ENCODE data around the gene DOCK9.

The DOCK9 gene, protein sequence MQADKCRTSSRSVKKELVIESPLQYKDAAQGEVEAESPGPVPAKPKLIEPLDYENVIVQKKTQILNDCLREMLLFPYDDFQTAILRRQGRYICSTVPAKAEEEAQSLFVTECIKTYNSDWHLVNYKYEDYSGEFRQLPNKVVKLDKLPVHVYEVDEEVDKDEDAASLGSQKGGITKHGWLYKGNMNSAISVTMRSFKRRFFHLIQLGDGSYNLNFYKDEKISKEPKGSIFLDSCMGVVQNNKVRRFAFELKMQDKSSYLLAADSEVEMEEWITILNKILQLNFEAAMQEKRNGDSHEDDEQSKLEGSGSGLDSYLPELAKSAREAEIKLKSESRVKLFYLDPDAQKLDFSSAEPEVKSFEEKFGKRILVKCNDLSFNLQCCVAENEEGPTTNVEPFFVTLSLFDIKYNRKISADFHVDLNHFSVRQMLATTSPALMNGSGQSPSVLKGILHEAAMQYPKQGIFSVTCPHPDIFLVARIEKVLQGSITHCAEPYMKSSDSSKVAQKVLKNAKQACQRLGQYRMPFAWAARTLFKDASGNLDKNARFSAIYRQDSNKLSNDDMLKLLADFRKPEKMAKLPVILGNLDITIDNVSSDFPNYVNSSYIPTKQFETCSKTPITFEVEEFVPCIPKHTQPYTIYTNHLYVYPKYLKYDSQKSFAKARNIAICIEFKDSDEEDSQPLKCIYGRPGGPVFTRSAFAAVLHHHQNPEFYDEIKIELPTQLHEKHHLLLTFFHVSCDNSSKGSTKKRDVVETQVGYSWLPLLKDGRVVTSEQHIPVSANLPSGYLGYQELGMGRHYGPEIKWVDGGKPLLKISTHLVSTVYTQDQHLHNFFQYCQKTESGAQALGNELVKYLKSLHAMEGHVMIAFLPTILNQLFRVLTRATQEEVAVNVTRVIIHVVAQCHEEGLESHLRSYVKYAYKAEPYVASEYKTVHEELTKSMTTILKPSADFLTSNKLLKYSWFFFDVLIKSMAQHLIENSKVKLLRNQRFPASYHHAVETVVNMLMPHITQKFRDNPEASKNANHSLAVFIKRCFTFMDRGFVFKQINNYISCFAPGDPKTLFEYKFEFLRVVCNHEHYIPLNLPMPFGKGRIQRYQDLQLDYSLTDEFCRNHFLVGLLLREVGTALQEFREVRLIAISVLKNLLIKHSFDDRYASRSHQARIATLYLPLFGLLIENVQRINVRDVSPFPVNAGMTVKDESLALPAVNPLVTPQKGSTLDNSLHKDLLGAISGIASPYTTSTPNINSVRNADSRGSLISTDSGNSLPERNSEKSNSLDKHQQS (N-terminal part only)

DNA sequence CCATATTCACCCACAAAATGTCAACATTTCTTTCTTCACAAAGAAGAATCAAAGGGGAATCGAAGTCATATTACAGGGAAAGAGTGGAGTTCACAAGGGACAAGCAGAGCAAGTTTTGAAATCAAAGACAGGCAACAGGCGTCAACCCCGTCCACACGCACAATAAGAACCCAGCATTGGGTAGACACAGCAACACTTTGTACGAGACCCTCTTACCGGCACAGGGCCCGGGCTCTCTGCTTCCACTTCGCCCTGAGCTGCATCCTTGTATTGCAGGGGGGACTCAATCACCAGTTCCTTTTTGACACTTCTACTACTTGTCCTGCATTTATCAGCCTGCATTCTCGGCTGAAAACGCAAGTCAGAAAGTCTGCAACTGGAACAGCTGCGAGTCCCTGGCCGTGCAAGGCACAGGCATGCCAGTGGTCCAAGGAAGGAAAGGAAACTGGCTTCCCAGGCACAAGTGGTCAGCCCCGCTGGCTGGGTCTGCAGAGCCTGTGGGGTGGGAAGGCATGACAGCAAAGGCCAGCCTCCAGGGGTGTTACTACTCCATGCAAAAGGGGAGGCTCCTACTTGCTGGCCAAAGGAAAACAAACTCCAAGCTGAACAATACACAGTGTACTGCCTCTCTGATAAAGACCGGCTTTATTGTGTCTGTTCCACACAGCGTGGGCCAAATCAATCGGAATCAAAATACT, at the start of gene DOCK9:
Gene DOCK9, minus strand, starts transcription at position 497 of the 698 bp plus-strand sequence. Its CDS starts 155 bp downstream, at position 342.
- Histone ChIP-seq H3K27ac (no peak within 1 kb of the TSS), H3K27me3 (ENCODE audit: insufficient read depth, low read depth) (no peaks in the 10 kb centered on the region), H3K36me3 (ENCODE audit: insufficient read depth) (no peaks in the 10 kb centered on the region), H3K4me3 (IDR thresholded peaks at IDR 0.05; ENCODE audit: insufficient read depth, low read depth, low read length) (no peak within 1 kb of the TSS), H2AFZ (ENCODE audit: low read depth) (no peak within 1 kb of the TSS), H4K20me1 (ENCODE audit: insufficient read depth) (no peaks in the 10 kb centered on the region), H3K4me1 (ENCODE audit: low read depth, poor library complexity, severe bottlenecking) (no peaks in the 10 kb centered on the region), H3K9ac (no peak within 1 kb of the TSS), H3K4me2 (no peak within 1 kb of the TSS), H3K79me2 (ENCODE audit: insufficient read depth, low read depth) (no peaks in the 10 kb centered on the region)
- TF ChIP-seq, protein P1, sequence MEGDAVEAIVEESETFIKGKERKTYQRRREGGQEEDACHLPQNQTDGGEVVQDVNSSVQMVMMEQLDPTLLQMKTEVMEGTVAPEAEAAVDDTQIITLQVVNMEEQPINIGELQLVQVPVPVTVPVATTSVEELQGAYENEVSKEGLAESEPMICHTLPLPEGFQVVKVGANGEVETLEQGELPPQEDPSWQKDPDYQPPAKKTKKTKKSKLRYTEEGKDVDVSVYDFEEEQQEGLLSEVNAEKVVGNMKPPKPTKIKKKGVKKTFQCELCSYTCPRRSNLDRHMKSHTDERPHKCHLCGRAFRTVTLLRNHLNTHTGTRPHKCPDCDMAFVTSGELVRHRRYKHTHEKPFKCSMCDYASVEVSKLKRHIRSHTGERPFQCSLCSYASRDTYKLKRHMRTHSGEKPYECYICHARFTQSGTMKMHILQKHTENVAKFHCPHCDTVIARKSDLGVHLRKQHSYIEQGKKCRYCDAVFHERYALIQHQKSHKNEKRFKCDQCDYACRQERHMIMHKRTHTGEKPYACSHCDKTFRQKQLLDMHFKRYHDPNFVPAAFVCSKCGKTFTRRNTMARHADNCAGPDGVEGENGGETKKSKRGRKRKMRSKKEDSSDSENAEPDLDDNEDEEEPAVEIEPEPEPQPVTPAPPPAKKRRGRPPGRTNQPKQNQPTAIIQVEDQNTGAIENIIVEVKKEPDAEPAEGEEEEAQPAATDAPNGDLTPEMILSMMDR (conservative IDR thresholded peaks at IDR 0.05; ENCODE audit: low read depth, low read length), result no peak

DNA sequence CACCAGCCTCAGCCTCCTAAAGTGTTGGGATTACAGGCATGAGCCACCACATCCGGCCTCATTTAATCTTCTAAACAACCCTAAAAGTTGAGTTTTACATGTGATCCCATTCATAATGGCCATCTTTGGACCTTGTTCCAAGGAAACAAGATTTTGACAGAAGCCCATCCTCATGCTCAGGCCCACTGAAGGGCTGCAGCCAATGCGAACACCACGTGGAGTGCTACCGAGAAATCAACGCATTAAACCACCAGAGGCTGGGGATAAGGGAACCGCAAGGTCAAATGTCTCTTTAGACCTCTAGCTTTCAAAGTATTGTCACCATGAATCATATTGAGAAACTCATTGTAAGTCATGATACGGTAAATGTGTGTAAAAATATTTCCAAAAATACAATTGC, 49.4 kb upstream of the DOCK9 start:
- H3K9ac ChIP-seq, result no peak overlapping the region
- H3K4me3 ChIP-seq (IDR thresholded peaks at IDR 0.05; ENCODE audit: insufficient read depth, low read depth, low read length), result no peak overlapping the region
- no peak overlapping the region for H3K4me2 ChIP-seq
- H3K79me2 ChIP-seq (ENCODE audit: insufficient read depth, low read depth), result no peaks in the 10 kb centered on the region
- H3K4me1 ChIP-seq (ENCODE audit: low read depth, poor library complexity, severe bottlenecking), result no peaks in the 10 kb centered on the region
- no peaks in the 10 kb centered on the region for H3K27me3 ChIP-seq (ENCODE audit: insufficient read depth, low read depth)
- H3K36me3 ChIP-seq (ENCODE audit: insufficient read depth), result no peaks in the 10 kb centered on the region
- H2AFZ ChIP-seq (ENCODE audit: low read depth), result no peak overlapping the region
- no peaks in the 10 kb centered on the region for H4K20me1 ChIP-seq (ENCODE audit: insufficient read depth)
- no peak overlapping the region for H3K27ac ChIP-seq
- TF ChIP-seq, protein P1 (conservative IDR thresholded peaks at IDR 0.05; ENCODE audit: low read depth, low read length), result no peak

DNA sequence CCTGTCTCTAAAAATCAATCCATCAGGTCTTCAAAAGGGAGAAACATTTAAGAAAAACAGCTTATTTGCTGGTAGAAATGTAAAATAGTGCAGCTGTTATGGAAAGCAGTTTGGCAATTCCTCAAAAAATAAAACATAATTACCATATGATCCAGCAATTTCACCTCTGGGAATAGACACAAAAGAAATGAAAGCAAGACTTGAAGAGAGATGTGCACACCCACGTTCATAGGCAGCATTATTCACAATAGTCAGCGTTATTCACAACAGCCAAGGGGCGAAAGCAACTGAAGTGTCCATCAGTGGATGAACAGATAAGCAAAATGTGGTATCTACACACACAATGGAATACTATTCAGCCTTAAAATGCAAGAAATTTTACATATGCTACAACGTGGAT, 45.1 kb upstream of the DOCK9 start:
- no peak overlapping the region for H3K27ac ChIP-seq
- no peak overlapping the region for H2AFZ ChIP-seq (ENCODE audit: low read depth)
- no peaks in the 10 kb centered on the region for H3K27me3 ChIP-seq (ENCODE audit: insufficient read depth, low read depth)
- no peaks in the 10 kb centered on the region for H3K36me3 ChIP-seq (ENCODE audit: insufficient read depth)
- no peak overlapping the region for H3K9ac ChIP-seq
- H3K4me3 ChIP-seq (IDR thresholded peaks at IDR 0.05; ENCODE audit: insufficient read depth, low read depth, low read length), result no peak overlapping the region
- no peaks in the 10 kb centered on the region for H3K4me1 ChIP-seq (ENCODE audit: low read depth, poor library complexity, severe bottlenecking)
- no peak overlapping the region for H3K4me2 ChIP-seq
- TF ChIP-seq, protein P1 (conservative IDR thresholded peaks at IDR 0.05; ENCODE audit: low read depth, low read length), result no peak
- no peaks in the 10 kb centered on the region for H4K20me1 ChIP-seq (ENCODE audit: insufficient read depth)
- no peaks in the 10 kb centered on the region for H3K79me2 ChIP-seq (ENCODE audit: insufficient read depth, low read depth)
